Neural cell (in vitro differentiated cells): ENCODE results near the gene WBP1. TPM values are rescaled to one million over a fixed set of nuclear protein-coding genes. Genes with fewer than 3 reads are reported as not detected.
A peak's percentile ranks its signal among the peaks of the same experiment; 100 is the strongest.

Source experiments
- H2AFZ ChIP-seq: fragments of 200-600, 300-800 bp; sonication (generic), shearing (Covaris generic); 2 replicates; pipeline ENCODE4 v1.6.0; 2014; ENCODE audit warnings: low read depth, mild to moderate bottlenecking, antibody characterized with exemption, low read length, moderate library complexity
- H3F3A ChIP-seq: fragments of 200-600 bp; shearing (Covaris generic); 2 replicates; pipeline ENCODE4 v1.6.1; 2016; ENCODE audit warnings: mild to moderate bottlenecking, moderate library complexity, mixed read lengths, antibody characterized with exemption, low read length; ENCODE audit not compliant: insufficient read depth, poor library complexity, severe bottlenecking
- H3K27ac ChIP-seq: fragments of 200-600, 300-800 bp; sonication (generic), shearing (Covaris generic); 2 replicates; pipeline ENCODE4 v1.5.1; 2014; ENCODE audit warnings: mild to moderate bottlenecking, low read length, moderate library complexity
- H3K27me3 ChIP-seq: fragments of 300-800, 200-600 bp; sonication (generic), shearing (Covaris generic); 2 replicates; pipeline ENCODE4 v1.6.0; 2014; ENCODE audit warnings: mild to moderate bottlenecking, low read depth, low read length, moderate library complexity; ENCODE audit not compliant: insufficient read depth
- H3K36me3 ChIP-seq: fragments of 300-800, 200-600 bp; sonication (generic), shearing (Covaris generic); 2 replicates; pipeline ENCODE4 v1.5.1; 2014; ENCODE audit warnings: mild to moderate bottlenecking, antibody characterized with exemption, low read length, moderate library complexity; ENCODE audit not compliant: insufficient read depth
- H3K4me2 ChIP-seq: fragments of 300-800, 200-600 bp; sonication (generic), shearing (Covaris generic); 2 replicates; pipeline ENCODE4 v1.6.0; 2014; ENCODE audit warnings: mild to moderate bottlenecking, low read length
- H3K4me3 ChIP-seq: fragments of 300-800, 200-600 bp; sonication (generic), shearing (Covaris generic); 2 replicates; pipeline ENCODE4 v1.5.1; 2014; ENCODE audit warnings: mild to moderate bottlenecking, low read length, moderate library complexity
- H3K79me2 ChIP-seq: fragments of 200-600 bp; shearing (Covaris generic); replicated peaks from 2 replicates; pipeline ENCODE4 v1.6.0; 2014; ENCODE audit warnings: mild to moderate bottlenecking, low read length, moderate library complexity; ENCODE audit not compliant: insufficient read depth
- H3K9ac ChIP-seq: fragments of 300-800, 200-600 bp; sonication (generic), shearing (Covaris generic); 2 replicates; pipeline ENCODE4 v1.6.1; 2016; ENCODE audit warnings: mild to moderate bottlenecking, low read length, mixed read lengths
- H3K9me2 ChIP-seq: fragments of 200-600 bp; shearing (Covaris generic); 2 replicates; pipeline ENCODE4 v1.6.1; 2016; ENCODE audit warnings: mild to moderate bottlenecking, low read length, mixed read lengths; ENCODE audit not compliant: insufficient read depth
- H3K9me3 ChIP-seq: fragments of 200-600, 300-800 bp; sonication (generic), shearing (Covaris generic); 2 replicates; pipeline ENCODE4 v1.6.1; 2016; ENCODE audit warnings: mild to moderate bottlenecking, mixed run types, low read length, moderate library complexity, mixed read lengths
- H4K20me1 ChIP-seq: fragments of 200-600 bp; shearing (Covaris generic); 2 replicates; pipeline ENCODE4 v1.6.1; 2016; ENCODE audit warnings: mild to moderate bottlenecking, mixed run types; ENCODE audit not compliant: insufficient read depth
- CTCF ChIP-seq: fragments of 450-650 bp; IDR thresholded peaks from 2 replicates; pipeline ENCODE4 v1.5.1; 2014; ENCODE audit warnings: antibody characterized with exemption, mild to moderate bottlenecking, moderate library complexity; ENCODE audit not compliant: poor library complexity, severe bottlenecking
- EP300 ChIP-seq: fragments of 450-650 bp; conservative IDR thresholded peaks from 2 replicates; pipeline ENCODE4 v1.6.1; 2014; ENCODE audit warnings: antibody characterized with exemption, mild to moderate bottlenecking, moderate library complexity; ENCODE audit not compliant: poor library complexity, severe bottlenecking
- EZH2 ChIP-seq: fragments of 200-600, 300-800 bp; shearing (Covaris generic), sonication (generic); IDR thresholded peaks from 2 replicates; pipeline ENCODE4 v1.6.1; 2014; ENCODE audit warnings: antibody characterized with exemption, low read length, borderline replicate concordance, mild to moderate bottlenecking; ENCODE audit not compliant: insufficient read depth, poor library complexity, severe bottlenecking
- MXI1 ChIP-seq: fragments of 450-650 bp; conservative IDR thresholded peaks from 2 replicates; pipeline ENCODE4 v1.6.1; 2014; ENCODE audit warnings: antibody characterized with exemption, mild to moderate bottlenecking; ENCODE audit not compliant: poor library complexity, severe bottlenecking
- POLR2AphosphoS5 ChIP-seq: IDR thresholded peaks from 2 replicates; pipeline ENCODE4 v1.6.1; 2012
- RAD21 ChIP-seq: fragments of 450-650 bp; conservative IDR thresholded peaks from 2 replicates; pipeline ENCODE4 v1.6.1; 2014; ENCODE audit warnings: antibody characterized with exemption, mild to moderate bottlenecking, moderate library complexity
- REST ChIP-seq: IDR thresholded peaks from 2 replicates; pipeline ENCODE4 v1.6.1; 2012; ENCODE audit warnings: borderline replicate concordance
- SMC3 ChIP-seq: fragments of 450-650 bp; conservative IDR thresholded peaks from 2 replicates; pipeline ENCODE4 v1.6.1; 2014; ENCODE audit warnings: antibody characterized with exemption, mild to moderate bottlenecking, moderate library complexity; ENCODE audit not compliant: poor library complexity
- TAF1 ChIP-seq: IDR thresholded peaks from 2 replicates; pipeline ENCODE4 v1.6.1; 2012; ENCODE audit warnings: low read depth
- polyA plus RNA-seq: library from polyadenylated mRNA; depleted of rRNA; stranded (reverse); fragments of >200 nt; gene quantifications from 2 replicates; pipeline ENCODE4 v1.2.3, GENCODE V29; 2014

The WBP1 gene
- polyA plus RNA-seq, 1 donor from 2014 or later: 220 TPM

DNA sequence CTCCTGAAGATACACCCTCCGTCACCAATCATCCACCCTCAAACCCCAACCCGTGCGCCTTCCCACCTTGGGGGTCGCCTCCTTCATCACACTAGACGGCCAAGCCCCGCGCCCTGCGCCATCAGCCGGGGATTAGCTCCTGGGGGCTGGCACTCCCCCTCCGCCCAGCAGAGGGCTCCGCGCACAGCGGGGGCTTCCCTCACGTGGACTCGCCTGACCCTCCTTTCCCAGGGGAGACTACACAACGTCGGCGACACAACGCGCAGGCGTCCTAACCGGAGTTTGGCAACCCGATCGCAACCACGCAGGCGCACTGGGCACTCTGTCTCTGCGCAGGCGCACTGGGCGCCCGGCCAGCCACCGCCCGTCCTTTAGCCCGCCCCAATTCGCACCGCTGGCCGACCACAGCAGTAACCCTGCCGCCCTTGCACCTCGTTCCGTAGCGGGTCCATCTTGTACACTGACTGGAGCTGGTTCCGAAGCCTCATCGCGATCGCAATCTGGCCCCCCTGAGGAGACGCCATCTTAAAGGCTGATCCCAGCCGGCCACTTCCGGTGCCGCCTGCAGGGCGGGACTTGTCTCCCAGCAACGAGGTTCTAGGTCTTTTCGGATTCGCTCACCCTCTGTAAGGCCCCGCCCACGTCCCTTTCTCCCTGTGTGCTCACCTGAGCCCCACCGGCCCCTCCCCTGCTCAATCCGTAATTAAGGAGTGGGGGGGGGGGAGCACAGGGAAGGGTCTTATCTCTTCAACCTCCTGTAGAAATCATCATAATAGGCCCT is 49.1 kb downstream of the WBP1 start, which contains the start of gene PCGF1:
Gene PCGF1, minus strand, starts transcription at position 551 of the 781 bp plus-strand sequence. Its CDS starts 27 bp downstream, at position 524.
- H4K20me1 ChIP-seq: no peaks in the 10 kb centered on the region
- peaks cover 76% of the 10 kb centered on the region for H3K27me3 ChIP-seq
- H3K27ac ChIP-seq: peak within 1 kb of the TSS; percentile 98
- H3K9me2 ChIP-seq: no peaks in the 10 kb centered on the region
- H3K36me3 ChIP-seq: peaks cover 7% of the 10 kb centered on the region
- H3K4me3 ChIP-seq: peak within 1 kb of the TSS; percentile 70
- peak within 1 kb of the TSS; percentile 92 for H3K9ac ChIP-seq
- TF ChIP-seq MXI1 (peak; percentile 75), TAF1 (peak; percentile 91), EP300 (peak; percentile 72), RAD21 (peak; percentile 59), POLR2AphosphoS5 (peak; percentile 92), SMC3 (peak; percentile 72), CTCF (peak; percentile 75), EZH2 (no peak), REST (peak; percentile 16)
- peaks cover 3% of the 10 kb centered on the region for H3F3A ChIP-seq
- peak within 1 kb of the TSS; percentile 91 for H3K4me2 ChIP-seq
- peak within 1 kb of the TSS; percentile 88 for H2AFZ ChIP-seq
- peaks cover 6% of the 10 kb centered on the region for H3K79me2 ChIP-seq
- H3K9me3 ChIP-seq: no peaks in the 10 kb centered on the region

GRCh38 chr2:74507926-74508520 is 49.8 kb downstream of the WBP1 start:
- Histone ChIP-seq H3K9ac (peak overlapping the region; percentile 92), H3K79me2 (peaks cover 6% of the 10 kb centered on the region), H4K20me1 (no peaks in the 10 kb centered on the region), H3K4me2 (peak overlapping the region; percentile 57), H3K9me2 (no peaks in the 10 kb centered on the region), H3K27ac (peak overlapping the region; percentile 98), H3K27me3 (peaks cover 75% of the 10 kb centered on the region), H3F3A (peaks cover 3% of the 10 kb centered on the region), H3K36me3 (peaks cover 7% of the 10 kb centered on the region), H2AFZ (peak overlapping the region; percentile 88), H3K4me3 (peak overlapping the region; percentile 70), H3K9me3 (no peaks in the 10 kb centered on the region)
- TF ChIP-seq REST (peak; percentile 76), CTCF (no peak)
